HEK293T (cell line): ENCODE measurements around the gene HDAC10.

Experiments used
- ARNT ChIP-seq: fragments of 450-650 bp; IDR thresholded peaks from 2 replicates; pipeline ENCODE4 v1.6.1; 2017; ENCODE audit warnings: mild to moderate bottlenecking
- BHLHE40 ChIP-seq: fragments of 450-650 bp; IDR thresholded peaks from 2 replicates; pipeline ENCODE4 v1.6.1; 2016; ENCODE audit warnings: mild to moderate bottlenecking, moderate library complexity, borderline replicate concordance
- CTBP1 ChIP-seq: fragments of 450-650 bp; IDR thresholded peaks from 2 replicates; pipeline ENCODE4 v1.6.1; 2016; ENCODE audit warnings: borderline replicate concordance
- ELF4 ChIP-seq: fragments of 450-650 bp; IDR thresholded peaks from 2 replicates; pipeline ENCODE4 v1.6.1; 2017; ENCODE audit warnings: antibody characterized with exemption
- FOXA1 ChIP-seq: fragments of 450-650 bp; IDR thresholded peaks from 2 replicates; pipeline ENCODE4 v1.6.1; 2016; ENCODE audit warnings: mild to moderate bottlenecking
- FOXK2 ChIP-seq: fragments of 450-650 bp; IDR thresholded peaks from 2 replicates; pipeline ENCODE4 v1.6.1; 2016; ENCODE audit warnings: mild to moderate bottlenecking
- FOXM1 ChIP-seq: fragments of 450-650 bp; IDR thresholded peaks from 2 replicates; pipeline ENCODE4 v1.6.1; 2017; ENCODE audit warnings: mild to moderate bottlenecking, borderline replicate concordance
- HDGF ChIP-seq: fragments of 450-650 bp; IDR thresholded peaks from 2 replicates; pipeline ENCODE4 v1.6.1; 2017; ENCODE audit warnings: antibody characterized with exemption, borderline replicate concordance
- L3MBTL2 ChIP-seq: fragments of 450-650 bp; conservative IDR thresholded peaks from 2 replicates; pipeline ENCODE4 v1.6.1; 2016; ENCODE audit warnings: mild to moderate bottlenecking
- LEF1 ChIP-seq: fragments of 450-650 bp; IDR thresholded peaks from 2 replicates; pipeline ENCODE4 v1.6.1; 2017; ENCODE audit warnings: mild to moderate bottlenecking, borderline replicate concordance
- NFRKB ChIP-seq: fragments of 450-650 bp; IDR thresholded peaks from 2 replicates; pipeline ENCODE4 v1.6.1; 2016; ENCODE audit warnings: mild to moderate bottlenecking, moderate library complexity
- SP1 ChIP-seq: fragments of 450-650 bp; IDR thresholded peaks from 2 replicates; pipeline ENCODE4 v1.6.1; 2017
- SUZ12 ChIP-seq: fragments of 450-650 bp; IDR thresholded peaks from 2 replicates; pipeline ENCODE4 v1.6.1; 2016; ENCODE audit warnings: mild to moderate bottlenecking

DNA sequence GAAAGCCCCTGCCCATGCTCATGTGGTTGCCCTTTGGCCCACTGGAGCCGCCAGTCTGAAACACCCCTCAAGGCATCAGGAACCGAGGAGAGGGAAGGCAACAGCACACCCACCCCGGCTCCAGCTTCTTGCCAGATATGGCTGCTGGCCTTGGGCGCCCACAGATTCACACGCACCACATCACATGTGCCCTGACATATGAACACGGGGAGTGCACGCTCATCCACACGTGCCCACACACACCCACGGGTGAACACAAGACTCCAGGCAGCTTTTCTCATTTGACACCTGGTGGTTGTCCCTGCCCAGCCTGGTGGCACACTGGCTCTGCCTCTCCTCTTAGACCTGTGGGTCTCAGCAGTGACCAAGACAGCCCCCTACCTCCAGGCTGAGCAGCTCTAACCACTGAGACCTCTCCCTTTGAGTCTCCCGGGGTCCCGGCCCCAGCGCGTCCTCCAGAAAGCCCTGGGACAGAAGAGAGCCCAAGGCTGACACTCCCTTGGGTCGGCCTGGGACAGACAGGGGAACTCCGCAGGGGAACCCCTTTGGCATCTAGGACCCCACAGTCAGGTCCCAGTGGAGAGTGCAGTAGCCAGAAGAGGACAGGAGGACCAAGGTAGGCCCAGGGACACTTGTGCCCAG, 13.2 kb upstream of the HDAC10 start:
- TF ChIP-seq SP1 (no peak), LEF1 (no peak), BHLHE40 (no peak), ELF4 (no peak), FOXM1 (no peak), ARNT (no peak), FOXA1 (no peak), NFRKB (no peak), SUZ12 (no peak), L3MBTL2 (no peak), FOXK2 (no peak), HDGF (no peak), CTBP1 (no peak)
